BLaER1 treated with 17β-estradiol and CSF1 and Interleukin-3, amounts not matched to agents 10 nM and 100 nM (cell line): ENCODE measurements around the gene DHRS9.
"Not testable (repeated sequence)": the region's sequence is repeated elsewhere in the genome, so short reads cannot be mapped to it uniquely, and the experiment has no call there.

Experiments used
- H3K27ac ChIP-seq, 11 experiments: shearing (Covaris generic); formaldehyde crosslinking; 2 replicates each; pipeline ENCODE4 v1.8.1; 2022
- H3K27me3 ChIP-seq, 11 experiments: shearing (Covaris generic); formaldehyde crosslinking; 2 replicates each; pipeline ENCODE4 v1.8.1; 2022
- H3K36me3 ChIP-seq, 11 experiments: shearing (Covaris generic); formaldehyde crosslinking; 2 replicates each; pipeline ENCODE4 v1.8.1; 2022
- H3K4me1 ChIP-seq, 10 experiments: shearing (Covaris generic); formaldehyde crosslinking; 2 replicates each; pipeline ENCODE4 v1.8.1; 2022
- H3K4me2 ChIP-seq, 11 experiments: shearing (Covaris generic); formaldehyde crosslinking; 2 replicates each; pipeline ENCODE4 v1.8.1; 2022
- H3K4me3 ChIP-seq, 10 experiments: shearing (Covaris generic); formaldehyde crosslinking; 2 replicates each; pipeline ENCODE4 v1.8.1; 2022
- H3K9ac ChIP-seq, 11 experiments: shearing (Covaris generic); formaldehyde crosslinking; 2 replicates each; pipeline ENCODE4 v1.8.1; 2022
- H3K9me3 ChIP-seq, 11 experiments: shearing (Covaris generic); formaldehyde crosslinking; replicated peaks in 1 of 11; 2 replicates each; pipeline ENCODE4 v1.8.1; 2022
- H4K20me1 ChIP-seq, 11 experiments: shearing (Covaris generic); formaldehyde crosslinking; 2 replicates each; pipeline ENCODE4 v1.8.1; 2022
- Cebpa-rat ChIP-seq, 11 experiments: shearing (Covaris generic); IDR thresholded peaks; 2 replicates each; pipeline ENCODE4 v1.8.1; 2022

Gene DHRS9

GRCh38 chr2:169118060-169118459 is 48.7 kb downstream of the DHRS9 start:
- H3K27ac ChIP-seq = no peak overlapping the region
- H3K9me3 ChIP-seq = peaks cover 0 to 16% (median 9%) of the 10 kb centered on the region in 11 experiments; a peak in 11 of 22 replicates
- no peaks in the 10 kb centered on the region for H3K27me3 ChIP-seq
- H3K9ac ChIP-seq = no peak overlapping the region
- H4K20me1 ChIP-seq = no peaks in the 10 kb centered on the region
- H3K4me1 ChIP-seq = peaks cover 0 to 15% (median 9%) of the 10 kb centered on the region in 10 experiments; a peak in 7 of 20 replicates
- no peak for TF ChIP-seq Cebpa-rat (IDR thresholded peaks at IDR 0.05)
- H3K4me3 ChIP-seq = no peak overlapping the region
- H3K4me2 ChIP-seq = no peak overlapping the region
- H3K36me3 ChIP-seq = no peaks in the 10 kb centered on the region

GRCh38 chr2:169119123-169119760 is 49.9 kb downstream of the DHRS9 start:
- peaks cover 0 to 16% (median 9%) of the 10 kb centered on the region in 11 experiments; a peak in 11 of 22 replicates for H3K9me3 ChIP-seq
- TF ChIP-seq Cebpa-rat (IDR thresholded peaks at IDR 0.05) = no peak

GRCh38 chr2:169119851-169120250 is 50.5 kb downstream of the DHRS9 start:
- H4K20me1 ChIP-seq = no peaks in the 10 kb centered on the region
- TF ChIP-seq Cebpa-rat (IDR thresholded peaks at IDR 0.05) = no peak

More at GRCh38 chr2:169119123-169119760, 49.9 kb downstream of the DHRS9 start:
- H3K9ac ChIP-seq = no peak overlapping the region
- H3K4me2 ChIP-seq = peak overlapping the region in 10 of 11 experiments; percentile 1 to 61 (median 12); a peak in 11 of 22 replicates
- H3K27me3 ChIP-seq = no peaks in the 10 kb centered on the region
- H3K27ac ChIP-seq = no peak overlapping the region
- no peak overlapping the region for H3K4me3 ChIP-seq
- H3K36me3 ChIP-seq = no peaks in the 10 kb centered on the region
- H4K20me1 ChIP-seq = no peaks in the 10 kb centered on the region
- H3K4me1 ChIP-seq = peaks cover 0 to 15% (median 9%) of the 10 kb centered on the region in 10 experiments; a peak in 7 of 20 replicates

GRCh38 chr2:169129703-169130243 is 60.4 kb downstream of the DHRS9 start:
- Histone ChIP-seq H3K4me1 (peaks cover 0 to 24% (median 13%) of the 10 kb centered on the region in 10 experiments; a peak in 10 of 20 replicates), H3K4me3 (no peak overlapping the region), H3K9me3 (no peaks in the 10 kb centered on the region), H3K36me3 (no peaks in the 10 kb centered on the region), H3K27me3 (no peaks in the 10 kb centered on the region), H3K9ac (no peak overlapping the region), H3K27ac (peak overlapping the region in 4 of 11 experiments; percentile 6 to 44 (median 22); a peak in 5 of 22 replicates), H3K4me2 (peak overlapping the region in 3 of 11 experiments; percentile 1 to 44 (median 38); a peak in 5 of 22 replicates), H4K20me1 (no peaks in the 10 kb centered on the region)
- TF ChIP-seq Cebpa-rat (IDR thresholded peaks at IDR 0.05) = no peak

More at GRCh38 chr2:169119851-169120250, 50.5 kb downstream of the DHRS9 start:
- H3K36me3 ChIP-seq = no peaks in the 10 kb centered on the region
- no peak overlapping the region for H3K9ac ChIP-seq
- no peak overlapping the region for H3K27ac ChIP-seq
- H3K4me2 ChIP-seq = peak overlapping the region in 7 of 11 experiments; percentile 3 to 61 (median 13); a peak in 5 of 22 replicates
- no peaks in the 10 kb centered on the region for H3K27me3 ChIP-seq
- peaks cover 0 to 16% (median 9%) of the 10 kb centered on the region in 11 experiments; a peak in 11 of 22 replicates for H3K9me3 ChIP-seq
- H3K4me3 ChIP-seq = no peak overlapping the region
- H3K4me1 ChIP-seq = peaks cover 0 to 15% (median 9%) of the 10 kb centered on the region in 10 experiments; a peak in 7 of 20 replicates

- TF ChIP-seq Cebpa-rat (IDR thresholded peaks at IDR 0.05) = no peak
- H3K27me3 ChIP-seq = no peaks in the 10 kb centered on the region
- H3K9me3 ChIP-seq = no peaks in the 10 kb centered on the region
- peak overlapping the region in 5 of 11 experiments; percentile 11 to 39 (median 20); a peak in 7 of 22 replicates for H3K4me2 ChIP-seq
- H3K4me3 ChIP-seq = no peak overlapping the region
- H3K4me1 ChIP-seq = peaks cover 0 to 24% (median 13%) of the 10 kb centered on the region in 10 experiments; a peak in 10 of 20 replicates
- H4K20me1 ChIP-seq = no peaks in the 10 kb centered on the region
- H3K36me3 ChIP-seq = no peaks in the 10 kb centered on the region
- H3K9ac ChIP-seq = 0 out of 22 replicates have a peak overlapping the region, but pooled peaks of 1 of the 11 experiments have one; percentile 2
- H3K27ac ChIP-seq = peak overlapping the region in 3 of 11 experiments; percentile 31 to 54 (median 44); a peak in 3 of 22 replicates
Measured at GRCh38 chr2:169131587-169132512, 62.5 kb downstream of the DHRS9 start.

DNA sequence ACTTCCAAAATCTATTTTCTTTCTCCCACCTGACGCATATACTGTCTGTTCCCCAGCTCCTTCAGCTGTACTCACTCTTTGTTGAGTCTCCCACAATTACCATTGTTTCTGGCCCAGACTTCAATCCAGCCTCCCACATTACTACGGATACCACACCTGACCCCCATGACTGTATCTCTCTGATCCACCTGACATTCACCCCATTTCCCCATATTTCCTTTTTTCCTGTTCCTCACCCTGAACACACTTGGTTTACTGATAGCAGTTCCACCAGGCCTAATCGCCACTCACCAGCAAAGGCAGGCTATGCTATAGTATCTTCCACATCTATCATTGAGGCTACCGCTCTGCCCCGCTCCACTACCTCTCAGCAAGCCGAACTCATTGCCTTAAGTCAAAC is 64.9 kb downstream of the DHRS9 start:
- not testable (repeated sequence) for H4K20me1 ChIP-seq, H3K4me2 ChIP-seq, H3K4me3 ChIP-seq, H3K9me3 ChIP-seq, H3K27ac ChIP-seq, H3K9ac ChIP-seq, H3K36me3 ChIP-seq, H3K27me3 ChIP-seq
- peaks cover 0 to 24% (median 13%) of the 10 kb centered on the region in 10 experiments; a peak in 10 of 20 replicates for H3K4me1 ChIP-seq

GRCh38 chr2:169136428-169136827 is 67.1 kb downstream of the DHRS9 start:
- not testable (repeated sequence) for H3K4me3 ChIP-seq, H3K4me1 ChIP-seq, H3K9me3 ChIP-seq, H3K27me3 ChIP-seq, H3K36me3 ChIP-seq, H3K27ac ChIP-seq, H3K9ac ChIP-seq, H3K4me2 ChIP-seq, H4K20me1 ChIP-seq

DNA sequence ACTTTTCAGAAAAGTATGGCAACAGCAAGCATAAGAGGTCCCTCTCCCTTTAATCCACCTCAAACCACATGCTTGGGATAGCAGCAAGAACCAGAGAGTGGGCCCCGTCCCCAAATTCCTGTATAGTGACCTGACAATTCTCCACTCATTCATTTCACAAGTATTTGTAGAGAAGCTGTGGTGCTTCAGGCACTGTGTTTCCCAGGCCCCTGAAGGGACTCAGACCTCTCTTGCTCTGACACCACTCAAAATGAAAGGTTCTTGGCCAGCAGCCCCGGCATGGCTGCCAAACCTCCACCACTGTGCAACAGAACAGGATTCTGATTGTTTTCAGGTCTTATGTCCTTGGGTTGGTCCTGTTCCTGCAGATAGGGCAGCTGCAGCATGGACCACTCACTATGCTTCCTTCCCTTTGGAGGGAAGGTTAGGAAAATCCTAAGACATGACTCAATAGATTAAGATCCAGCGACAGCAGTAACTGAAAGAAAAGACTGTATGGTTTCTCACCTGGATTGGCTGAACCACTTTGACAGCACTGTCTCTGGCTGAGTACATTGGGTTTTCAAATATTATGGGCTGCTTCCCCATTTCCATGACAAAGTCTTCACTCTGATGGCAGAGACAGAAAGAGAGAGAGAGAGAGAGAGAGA is 67.6 kb downstream of the DHRS9 start:
- Histone ChIP-seq H3K9me3 (no peaks in the 10 kb centered on the region), H3K27ac (no peak overlapping the region), H4K20me1 (no peaks in the 10 kb centered on the region), H3K36me3 (no peaks in the 10 kb centered on the region), H3K4me3 (no peak overlapping the region), H3K27me3 (no peaks in the 10 kb centered on the region), H3K4me1 (peaks cover 5 to 9% (median 6%) of the 10 kb centered on the region in 10 experiments; a peak in 19 of 20 replicates), H3K9ac (no peak overlapping the region), H3K4me2 (no peak overlapping the region)
- no peak for TF ChIP-seq Cebpa-rat (IDR thresholded peaks at IDR 0.05)
